Endothelial cell of umbilical vein (primary cell): ENCODE data around the gene LYPD5. TPM values are rescaled to one million over a fixed set of nuclear protein-coding genes. Genes with fewer than 3 reads are reported as not detected.

ENCODE experiments used
- BruUV-seq: library from RNA; stranded (reverse); fragments of 400-500 nt; replicated peaks from 2 replicates; lab custom pipeline; 2021; lab: Mats Ljungman, UMichigan
- CTCF ChIA-PET: fragments of 300-600, 350-600 bp; sonication (Branson Sonifier 250); formaldehyde crosslinking; loops from one replicate; lab custom pipeline; 2021; ENCODE audit warnings: antibody characterized with exemption, inconsistent platforms; lab: Charles Lee
- POLR2A ChIA-PET: fragments of 300-600, 350-600 bp; sonication (Branson Sonifier 250); formaldehyde crosslinking; loops from one replicate; lab custom pipeline; 2021; ENCODE audit warnings: antibody characterized with exemption, inconsistent platforms; lab: Charles Lee
- DNase-seq: peaks from one replicate; pipeline ENCODE4 v3.0.0-alpha.2; 2011; ENCODE audit warnings: low read depth, low spot score
- FAIRE-seq: peaks from 2 replicates; lab custom pipeline; 2011; peaks lifted over from hg19 to GRCh38; lab: Jason Lieb, UNC
- H2AFZ ChIP-seq: 2 replicates; pipeline ENCODE4 v1.6.0; 2012; ENCODE audit warnings: low read depth, low read length, control low read depth, inconsistent platforms
- H3K27ac ChIP-seq: 2 replicates; pipeline ENCODE4 v1.5.1; 2011; ENCODE audit warnings: low read depth, mild to moderate bottlenecking, control low read depth, low read length, moderate library complexity; ENCODE audit not compliant: insufficient read depth
- H3K27me3 ChIP-seq, 2 experiments: 2 replicates each; pipeline versions ENCODE4 v1.6.0 to v1.6.1; 2011; ENCODE audit warnings: low read length in 2 of 2, mixed read lengths in 1 of 2; ENCODE audit not compliant: control insufficient read depth in 2 of 2, insufficient read depth in 2 of 2
- H3K36me3 ChIP-seq, 2 experiments: 2 replicates in 1 of 2; 3 replicates in 1 of 2; pipeline ENCODE4 v1.5.1; 2011; ENCODE audit warnings: low read length in 2 of 2, mild to moderate bottlenecking in 1 of 2, moderate library complexity in 1 of 2; ENCODE audit not compliant: control insufficient read depth in 2 of 2, insufficient read depth in 2 of 2; ENCODE audit errors: extremely low read depth in 1 of 2
- H3K4me1 ChIP-seq: 3 replicates; pipeline ENCODE4 v1.5.1; 2011; ENCODE audit warnings: mild to moderate bottlenecking, low read length; ENCODE audit not compliant: control insufficient read depth, insufficient read depth; ENCODE audit errors: extremely low read depth
- H3K4me2 ChIP-seq: 2 replicates; pipeline ENCODE4 v1.6.1; 2011; ENCODE audit warnings: low read length, control low read depth, mixed read lengths; ENCODE audit not compliant: insufficient read depth
- H3K4me3 ChIP-seq, 3 experiments: fragments of 200-600 bp in 1 of 3; sonication (generic), shearing (Covaris generic) in 1 of 3; replicated peaks in 1 of 3; 2 replicates each; pipeline ENCODE4 v1.5.1; 2011 to 2016; ENCODE audit warnings: control low read depth in 3 of 3, low read length in 3 of 3, mild to moderate bottlenecking in 2 of 3, inconsistent platforms in 1 of 3, low read depth in 1 of 3, moderate library complexity in 1 of 3; ENCODE audit not compliant: insufficient read depth in 1 of 3
- H3K79me2 ChIP-seq: 2 replicates; pipeline ENCODE4 v1.6.0; 2012; ENCODE audit warnings: low read length, inconsistent platforms; ENCODE audit not compliant: control insufficient read depth, insufficient read depth
- H3K9ac ChIP-seq: replicated peaks from 2 replicates; pipeline ENCODE3; 2011; ENCODE audit warnings: low read length, control low read depth; ENCODE audit not compliant: insufficient read depth; ENCODE audit errors: extremely low read depth
- H3K9me1 ChIP-seq: replicated peaks from 3 replicates; pipeline ENCODE4 v1.6.0; 2011; ENCODE audit warnings: mild to moderate bottlenecking, low read length; ENCODE audit not compliant: control insufficient read depth, insufficient read depth; ENCODE audit errors: extremely low read depth
- H3K9me3 ChIP-seq: replicated peaks from 2 replicates; pipeline ENCODE4 v1.5.1; 2012; ENCODE audit warnings: low read length, inconsistent platforms; ENCODE audit not compliant: control insufficient read depth, insufficient read depth
- H4K20me1 ChIP-seq: replicated peaks from 2 replicates; pipeline ENCODE3; 2011; ENCODE audit warnings: mild to moderate bottlenecking, low read length; ENCODE audit not compliant: control insufficient read depth, insufficient read depth; ENCODE audit errors: extremely low read depth
- CTCF ChIP-seq, 2 donors: IDR thresholded peaks; 1 replicate in 1 of 2; 2 replicates in 1 of 2; pipeline ENCODE4 v1.5.1; 2011; ENCODE audit warnings: low read length in 2 of 2, mild to moderate bottlenecking in 2 of 2, moderate library complexity in 2 of 2, control low read depth in 1 of 2, inconsistent platforms in 1 of 2, low read depth in 1 of 2; ENCODE audit not compliant: insufficient read depth in 1 of 2; ENCODE audit errors: extremely low read depth in 1 of 2
- EZH2 ChIP-seq: IDR thresholded peaks from 2 replicates; pipeline ENCODE4 v1.6.1; 2012; ENCODE audit warnings: borderline replicate concordance, low read depth, mild to moderate bottlenecking, moderate library complexity, low read length, inconsistent platforms; ENCODE audit not compliant: severe bottlenecking
- FOS ChIP-seq: IDR thresholded peaks from 2 replicates; pipeline ENCODE4 v1.6.1; 2011; ENCODE audit warnings: mild to moderate bottlenecking, low read length, moderate library complexity, borderline replicate concordance; ENCODE audit not compliant: insufficient read depth
- JUN ChIP-seq: IDR thresholded peaks from 2 replicates; pipeline ENCODE4 v1.6.1; 2011; ENCODE audit warnings: borderline replicate concordance, low read depth; ENCODE audit not compliant: insufficient read length, insufficient read depth
- MAX ChIP-seq: IDR thresholded peaks from 2 replicates; pipeline ENCODE4 v1.6.1; 2011; ENCODE audit not compliant: insufficient read depth, insufficient read length
- POLR2A ChIP-seq: IDR thresholded peaks from 2 replicates; pipeline ENCODE4 v1.6.1; 2012; ENCODE audit warnings: low read depth, mild to moderate bottlenecking, control low read depth, low read length
- dilution Hi-C: fragments of 300-500 bp; cut with MboI; formaldehyde crosslinking; loops from one replicate; pipeline ENCODE4 v1.15.0; 2019; ENCODE audit warnings: low sequenced_read_pairs; ENCODE audit not compliant: extremely low pct_ligation_motif_present
- intact Hi-C: fragments of 100-400 bp; cut with micrococcal nuclease; formaldehyde crosslinking; loops from one replicate; pipeline ENCODE4 v1.10.0; 2022
- polyA plus RNA-seq, 4 experiments: library from polyadenylated mRNA; depleted of rRNA in 3 of 4; stranded (reverse) in 3 of 4; unstranded in 1 of 4; fragments of >200 nt; gene quantifications; 2 replicates each; pipeline versions ENCODE4 v1.2.1 to v1.2.3, GENCODE V29; 2011 to 2012; ENCODE audit warnings: missing spikeins in 1 of 4
- total RNA-seq: library from RNA; stranded (reverse); gene quantifications from 2 replicates; pipeline ENCODE4 v1.2.3, GENCODE V29; 2021

Gene LYPD5
- total and polyA plus RNA-seq, 2 donors (not counting 3 experiments of a cell fraction or from before 2014, with no cell fraction given): 0.28 TPM; not detected in 1

GRCh38 chr19:43807651-43808050 is 5.4 kb upstream of the LYPD5 start:
- ChIA-PET POLR2A (no interaction called here), CTCF (interaction anchor here (2.8 to 5.0 kb wide), 2 partner anchors 11 to 62 kb away, joined by 19 to 136 read pairs; no protein-coding TSS in a partner anchor)
- Histone ChIP-seq H3K4me1 (no peaks in the 10 kb centered on the region), H3K4me3 (no peak overlapping the region), H3K27me3 (no peaks in the 10 kb centered on the region), H3K9ac (no peak overlapping the region), H3K27ac (no peak overlapping the region), H3K9me1 (no peaks in the 10 kb centered on the region), H3K4me2 (no peak overlapping the region), H3K9me3 (no peaks in the 10 kb centered on the region), H3K79me2 (no peaks in the 10 kb centered on the region), H2AFZ (no peak overlapping the region), H4K20me1 (no peaks in the 10 kb centered on the region), H3K36me3 (no peaks in the 10 kb centered on the region)
- no peak for TF ChIP-seq POLR2A
- no peak for TF ChIP-seq MAX
- TF ChIP-seq FOS: no peak
- TF ChIP-seq CTCF (IDR thresholded peaks at IDR 0.05; ENCODE audit: extremely low read depth in 1 of 2, insufficient read depth in 1 of 2, low read depth in 1 of 2, low read length in 2 of 2): no peak
- no peak for TF ChIP-seq JUN
- TF ChIP-seq EZH2: no peak
- intact Hi-C loops (loop anchor here (2.0 to 5.0 kb wide), 2 partner anchors 139 to 360 kb away; no protein-coding TSS in a partner anchor), dilution Hi-C loops (no loop called here)
- no peak for FAIRE-seq
- no TSS peak for BruUV-seq
- DNase-seq: no peak
